Activated T-cell treated with anti-CD3 and anti-CD28 coated beads, Interleukin-2, amount 50 U/mL, for 4 hours (primary cell): Measurements from ENCODE around the gene FRMD4B. TPM values are rescaled to one million over a fixed set of nuclear protein-coding genes. Genes with fewer than 3 reads are reported as not detected.

Experiments used
- ATAC-seq, 2 donors: fragments of 200-7000 bp; cut with Tn5 transposase; one replicate each; pipeline ENCODE4 v1.10.0; 2021
- DNase-seq: peaks from one replicate; pipeline ENCODE4 v3.0.0-alpha.2; 2020
- H3K27me3 Mint-ChIP-seq: one replicate; pipeline ENCODE4 v1.8.0; 2021; ENCODE audit warnings: low read depth, mixed read lengths
- H3K36me3 Mint-ChIP-seq: one replicate; pipeline ENCODE4 v1.8.0; 2022; ENCODE audit warnings: mixed read lengths; ENCODE audit not compliant: insufficient read depth
- H3K4me1 Mint-ChIP-seq: one replicate; pipeline ENCODE4 v1.8.0; 2021; ENCODE audit warnings: low read depth, mixed read lengths
- H3K4me3 Mint-ChIP-seq: one replicate; pipeline ENCODE4 v1.8.0; 2021; ENCODE audit warnings: mild to moderate bottlenecking, moderate library complexity, mixed read lengths
- H3K9me3 Mint-ChIP-seq: one replicate; pipeline ENCODE4 v1.8.0; 2021; ENCODE audit warnings: mixed read lengths
- total RNA-seq, 3 donors: library from RNA; stranded (reverse); gene quantifications; one replicate each; pipeline ENCODE4 v1.2.1, GENCODE V29; 2021

Gene FRMD4B
- total RNA-seq, 3 donors from 2014 or later = 16.3 to 24.6 (median 23.6) TPM

- Mint-ChIP-seq H3K27me3 (no peaks in the 10 kb centered on the region), H3K36me3 (no peaks in the 10 kb centered on the region), H3K9me3 (no peaks in the 10 kb centered on the region), H3K4me1 (peaks cover 6% of the 10 kb centered on the region), H3K4me3 (no peak overlapping the region)
- ATAC-seq (peak in 1 of 2 donors; percentile 66), DNase-seq (peak; percentile 22)
Measured at GRCh38 chr3:69161587-69162307, 224.1 kb downstream of the FRMD4B start.

- DNase-seq (no peak), ATAC-seq (peak in 1 of 2 donors; percentile 62)
- Mint-ChIP-seq H3K36me3 (no peaks in the 10 kb centered on the region), H3K9me3 (no peaks in the 10 kb centered on the region), H3K4me3 (no peak overlapping the region), H3K4me1 (peaks cover 6% of the 10 kb centered on the region), H3K27me3 (no peaks in the 10 kb centered on the region)
Measured at GRCh38 chr3:69160525-69160924, 225.4 kb downstream of the FRMD4B start.

GRCh38 chr3:69160107-69160506, 225.8 kb downstream of the FRMD4B start:
- no peaks in the 10 kb centered on the region for H3K9me3 Mint-ChIP-seq
- H3K36me3 Mint-ChIP-seq = no peaks in the 10 kb centered on the region
- H3K27me3 Mint-ChIP-seq = no peaks in the 10 kb centered on the region
- no peak for ATAC-seq
- peaks cover 6% of the 10 kb centered on the region for H3K4me1 Mint-ChIP-seq
- no peak overlapping the region for H3K4me3 Mint-ChIP-seq
- DNase-seq = no peak

- DNase-seq (no peak), ATAC-seq (no peak)
- Mint-ChIP-seq H3K36me3 (no peaks in the 10 kb centered on the region), H3K4me1 (no peaks in the 10 kb centered on the region), H3K4me3 (no peak overlapping the region), H3K27me3 (no peaks in the 10 kb centered on the region), H3K9me3 (no peaks in the 10 kb centered on the region)
Measured at GRCh38 chr3:69149586-69149985, 236.3 kb downstream of the FRMD4B start.

- Mint-ChIP-seq H3K4me3 (no peak overlapping the region), H3K4me1 (no peaks in the 10 kb centered on the region), H3K9me3 (no peaks in the 10 kb centered on the region), H3K27me3 (no peaks in the 10 kb centered on the region), H3K36me3 (no peaks in the 10 kb centered on the region)
- no peak for ATAC-seq
- DNase-seq = no peak
Measured at GRCh38 chr3:69145688-69146087, 240.2 kb downstream of the FRMD4B start.

GRCh38 chr3:69144631-69145245, 241.2 kb downstream of the FRMD4B start:
- Mint-ChIP-seq H3K4me1 (no peaks in the 10 kb centered on the region), H3K9me3 (no peaks in the 10 kb centered on the region), H3K27me3 (no peaks in the 10 kb centered on the region), H3K36me3 (no peaks in the 10 kb centered on the region), H3K4me3 (no peak overlapping the region)
- no peak for DNase-seq
- ATAC-seq = no peak

- Mint-ChIP-seq H3K27me3 (peaks cover 2% of the 10 kb centered on the region), H3K4me1 (no peaks in the 10 kb centered on the region)
- ATAC-seq = no peak
Measured at GRCh38 chr3:69143612-69144011, 242.3 kb downstream of the FRMD4B start.

GRCh38 chr3:69142797-69143454, 243.0 kb downstream of the FRMD4B start:
- DNase-seq (no peak), ATAC-seq (no peak)
- H3K27me3 Mint-ChIP-seq = peaks cover 2% of the 10 kb centered on the region
- no peak overlapping the region for H3K4me3 Mint-ChIP-seq
- no peaks in the 10 kb centered on the region for H3K36me3 Mint-ChIP-seq
- no peaks in the 10 kb centered on the region for H3K4me1 Mint-ChIP-seq
- H3K9me3 Mint-ChIP-seq = no peaks in the 10 kb centered on the region

More at GRCh38 chr3:69143612-69144011, 242.3 kb downstream of the FRMD4B start:
- Mint-ChIP-seq H3K9me3 (no peaks in the 10 kb centered on the region), H3K4me3 (no peak overlapping the region), H3K36me3 (no peaks in the 10 kb centered on the region)
- DNase-seq = no peak

GRCh38 chr3:69142090-69142489, 243.8 kb downstream of the FRMD4B start:
- ATAC-seq (no peak), DNase-seq (no peak)
- peaks cover 2% of the 10 kb centered on the region for H3K27me3 Mint-ChIP-seq

GRCh38 chr3:69141313-69141712, 244.6 kb downstream of the FRMD4B start:
- no peaks in the 10 kb centered on the region for H3K36me3 Mint-ChIP-seq
- ATAC-seq (no peak), DNase-seq (no peak)
- H3K4me1 Mint-ChIP-seq = no peaks in the 10 kb centered on the region
- H3K4me3 Mint-ChIP-seq = no peak overlapping the region
- no peaks in the 10 kb centered on the region for H3K9me3 Mint-ChIP-seq
- peaks cover 2% of the 10 kb centered on the region for H3K27me3 Mint-ChIP-seq

More at GRCh38 chr3:69142090-69142489, 243.8 kb downstream of the FRMD4B start:
- Mint-ChIP-seq H3K9me3 (no peaks in the 10 kb centered on the region), H3K36me3 (no peaks in the 10 kb centered on the region), H3K4me3 (no peak overlapping the region), H3K4me1 (no peaks in the 10 kb centered on the region)

- DNase-seq = no peak
- Mint-ChIP-seq H3K4me3 (no peak overlapping the region), H3K9me3 (no peaks in the 10 kb centered on the region), H3K4me1 (no peaks in the 10 kb centered on the region), H3K27me3 (peaks cover 5% of the 10 kb centered on the region), H3K36me3 (no peaks in the 10 kb centered on the region)
- no peak for ATAC-seq
Measured at GRCh38 chr3:69137412-69137811, 248.5 kb downstream of the FRMD4B start.

- no peak for DNase-seq
- H3K4me3 Mint-ChIP-seq = no peak overlapping the region
- H3K36me3 Mint-ChIP-seq = no peaks in the 10 kb centered on the region
- no peak for ATAC-seq
- H3K27me3 Mint-ChIP-seq = peaks cover 5% of the 10 kb centered on the region
- H3K9me3 Mint-ChIP-seq = no peaks in the 10 kb centered on the region
- H3K4me1 Mint-ChIP-seq = no peaks in the 10 kb centered on the region
Measured at GRCh38 chr3:69137005-69137404, 248.9 kb downstream of the FRMD4B start.

GRCh38 chr3:69130689-69131088, 255.2 kb downstream of the FRMD4B start:
- H3K36me3 Mint-ChIP-seq = no peaks in the 10 kb centered on the region
- ATAC-seq = no peak
- H3K9me3 Mint-ChIP-seq = no peaks in the 10 kb centered on the region
- H3K4me3 Mint-ChIP-seq = no peak overlapping the region
- DNase-seq = no peak
- peaks cover 4% of the 10 kb centered on the region for H3K27me3 Mint-ChIP-seq
- H3K4me1 Mint-ChIP-seq = no peaks in the 10 kb centered on the region

- H3K4me3 Mint-ChIP-seq = no peak overlapping the region
- no peaks in the 10 kb centered on the region for H3K36me3 Mint-ChIP-seq
- DNase-seq = no peak
- H3K9me3 Mint-ChIP-seq = no peaks in the 10 kb centered on the region
- H3K27me3 Mint-ChIP-seq = peaks cover 2% of the 10 kb centered on the region
- ATAC-seq = no peak
- H3K4me1 Mint-ChIP-seq = no peaks in the 10 kb centered on the region
Measured at GRCh38 chr3:69129531-69129930, 256.4 kb downstream of the FRMD4B start.

- DNase-seq = no peak
- Mint-ChIP-seq H3K27me3 (peaks cover 2% of the 10 kb centered on the region), H3K4me3 (no peak overlapping the region), H3K9me3 (no peaks in the 10 kb centered on the region), H3K4me1 (no peaks in the 10 kb centered on the region), H3K36me3 (no peaks in the 10 kb centered on the region)
- ATAC-seq = no peak
Measured at GRCh38 chr3:69128509-69128908, 257.4 kb downstream of the FRMD4B start.
